Nucleus accumbens (tissue), 56 donors: ENCODE measurements around the gene LAMA1.
"Not testable (repeated sequence)": the region's sequence is repeated elsewhere in the genome, so short reads cannot be mapped to it uniquely, and the experiment has no call there.

Source experiments
- DNase-seq, 56 donors: peaks; one replicate each; lab custom pipeline; 2025; lab: John Stamatoyannopoulos, UW

Gene LAMA1

DNA sequence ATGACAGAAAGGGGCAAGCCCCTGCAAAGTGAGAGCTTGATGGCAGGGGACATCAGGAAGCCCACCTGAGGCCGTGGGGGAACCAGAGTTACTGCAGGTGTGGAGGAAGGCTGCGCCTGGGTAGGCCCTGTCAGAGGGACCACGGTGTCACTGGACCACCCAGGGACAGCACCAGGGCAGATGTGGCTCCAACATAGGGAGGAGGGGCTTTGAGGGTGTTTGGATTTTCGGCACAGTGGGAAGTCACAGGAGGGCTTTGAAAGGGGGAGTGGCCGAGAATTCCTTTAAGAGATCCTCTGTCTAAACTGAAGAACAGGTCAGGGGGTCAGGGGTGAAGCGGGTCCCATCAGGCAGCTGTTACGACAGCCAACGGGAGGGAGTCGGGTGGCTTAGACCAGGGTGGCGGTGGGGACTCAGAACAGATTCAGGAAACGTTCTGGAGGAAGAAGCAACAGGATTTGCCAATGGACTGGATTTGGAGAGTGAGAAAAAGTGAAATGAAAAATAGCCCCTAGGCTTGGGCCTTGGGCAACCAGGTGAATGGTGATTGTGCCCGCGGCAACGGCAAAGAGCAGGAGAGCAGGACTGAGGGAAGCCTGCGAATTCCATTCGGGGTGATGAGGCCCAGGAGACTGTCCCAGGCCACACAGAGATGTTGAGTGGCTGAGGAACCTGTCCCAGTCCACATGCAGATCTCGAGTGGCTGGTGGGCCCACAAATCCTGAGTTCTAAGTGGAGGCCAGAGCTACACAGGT is 166.1 kb downstream of the LAMA1 start:
- no peak for DNase-seq

DNA sequence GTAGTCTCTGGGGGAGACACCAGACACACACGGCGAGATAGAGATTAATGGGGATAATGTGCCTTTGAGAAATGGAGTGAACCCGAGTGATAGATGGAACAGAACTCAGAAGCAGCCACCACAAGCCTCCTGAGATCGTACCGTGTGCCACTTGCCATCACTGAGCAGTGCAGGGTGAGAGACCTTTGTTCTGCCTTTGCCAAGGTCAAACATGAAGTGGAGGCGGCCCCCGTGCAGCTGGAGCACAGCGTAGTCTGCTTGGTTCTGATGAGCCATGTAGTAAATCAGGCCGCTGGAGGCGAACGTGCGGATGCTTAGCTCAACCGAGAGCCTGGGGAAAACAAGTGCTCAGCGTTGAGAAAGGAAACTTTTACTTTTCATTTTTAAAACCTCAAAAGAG is 167.0 kb downstream of the LAMA1 start:
- DNase-seq = no peak

DNA sequence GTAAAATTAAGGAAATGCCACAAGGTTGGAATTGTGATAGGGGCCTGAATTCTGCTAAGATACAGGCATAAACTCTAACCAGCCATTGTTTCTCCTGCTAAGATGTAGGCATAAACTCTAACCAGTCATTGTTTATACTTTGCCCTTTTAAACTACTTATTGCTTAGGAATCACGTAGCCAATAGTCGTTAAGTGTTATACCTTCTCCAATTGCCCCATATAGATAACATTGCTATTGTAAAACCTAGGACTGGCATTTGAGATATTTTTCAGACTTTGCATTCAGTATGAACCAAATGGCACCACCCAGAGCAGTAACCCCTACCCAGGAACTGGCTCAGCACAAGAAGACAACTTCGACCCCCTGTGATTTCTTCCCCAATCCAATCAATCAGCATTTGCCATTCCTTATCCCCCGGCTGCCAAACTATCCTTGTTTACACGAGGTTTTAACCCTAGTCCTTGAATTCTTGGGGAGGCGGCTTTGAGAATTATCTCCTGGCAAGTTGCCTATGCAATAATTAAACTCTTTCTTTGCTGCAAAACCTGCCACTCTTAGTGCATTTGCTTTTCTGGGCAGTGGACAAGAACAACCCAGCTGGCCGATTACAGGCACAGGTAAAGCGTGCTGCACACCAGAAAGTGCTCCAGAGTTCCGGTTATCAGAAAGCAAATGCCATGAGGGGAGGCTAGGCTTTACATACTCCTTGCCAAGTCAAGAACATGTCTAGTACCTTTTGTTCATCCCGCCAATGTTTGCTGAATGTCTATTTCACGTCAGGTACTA is 167.6 kb downstream of the LAMA1 start:
- no peak for DNase-seq

DNA sequence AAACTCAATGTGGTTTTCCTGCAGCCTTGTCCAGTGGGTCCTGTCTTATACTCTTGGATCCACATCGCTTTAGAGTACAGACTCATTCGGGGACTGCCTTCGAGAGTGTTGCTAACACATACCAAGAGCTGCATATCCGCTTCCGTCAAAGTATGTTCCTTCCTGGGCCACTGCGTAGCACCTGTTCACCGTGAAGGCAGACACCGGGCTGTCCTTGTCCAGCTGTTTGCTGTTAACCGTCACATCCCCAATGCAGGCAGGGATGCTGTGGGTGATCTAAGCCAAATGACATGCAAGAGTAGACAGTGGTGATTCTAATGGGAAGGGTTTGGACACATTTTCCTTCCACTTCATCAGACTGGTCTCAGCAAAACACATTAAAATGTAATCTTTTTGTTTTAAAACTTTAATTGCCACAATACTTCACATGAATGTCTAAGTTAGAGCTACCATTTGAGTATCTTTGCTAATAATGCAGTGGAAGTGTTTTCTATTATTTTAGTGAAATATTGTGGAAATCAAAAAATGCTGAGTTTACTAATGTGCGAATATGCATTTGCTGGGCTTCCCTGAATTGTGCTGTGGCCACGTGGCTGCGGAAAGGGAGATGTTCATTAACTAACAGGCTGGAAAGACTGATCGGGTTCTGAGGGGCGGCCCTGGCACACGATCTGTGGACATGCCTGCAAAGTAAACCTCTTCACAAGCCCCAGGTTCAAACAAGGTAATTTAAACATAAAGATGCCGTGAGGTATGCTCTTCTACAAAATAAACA is 169.1 kb downstream of the LAMA1 start:
- no peak for DNase-seq

DNA sequence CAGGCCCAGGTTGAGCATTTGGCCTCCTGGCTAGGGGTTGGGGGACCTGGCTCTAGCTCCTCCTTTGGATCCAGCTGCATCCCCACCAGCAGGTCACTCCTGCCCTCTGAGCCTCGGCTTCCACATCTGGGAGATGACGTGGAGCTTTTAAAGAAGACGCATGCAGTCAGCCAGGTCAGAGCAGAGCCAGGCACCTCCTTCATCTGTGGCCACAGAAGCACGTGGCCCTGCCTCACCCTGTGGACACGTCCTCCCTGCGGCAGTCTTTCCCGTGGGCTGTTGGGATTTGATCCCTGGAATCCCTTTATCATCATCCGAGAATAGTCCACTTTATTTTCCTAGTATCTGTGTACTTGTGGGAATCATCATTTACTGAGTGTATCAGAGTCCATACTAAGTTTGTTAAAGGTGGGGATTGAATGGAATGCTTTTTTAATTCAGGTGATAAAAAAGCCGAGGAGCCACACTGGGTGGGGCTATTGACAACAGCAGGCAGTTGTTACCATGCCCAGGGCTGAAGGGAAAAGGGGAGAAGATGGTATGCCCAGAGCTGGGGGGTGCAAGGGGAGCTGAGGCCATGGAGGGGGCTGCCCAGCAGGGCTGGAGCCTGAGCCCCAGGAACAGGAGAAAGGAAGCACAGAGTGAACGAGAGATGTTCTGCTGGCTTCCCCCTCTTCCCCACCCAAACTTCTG is 170.1 kb downstream of the LAMA1 start:
- no peak for DNase-seq

DNA sequence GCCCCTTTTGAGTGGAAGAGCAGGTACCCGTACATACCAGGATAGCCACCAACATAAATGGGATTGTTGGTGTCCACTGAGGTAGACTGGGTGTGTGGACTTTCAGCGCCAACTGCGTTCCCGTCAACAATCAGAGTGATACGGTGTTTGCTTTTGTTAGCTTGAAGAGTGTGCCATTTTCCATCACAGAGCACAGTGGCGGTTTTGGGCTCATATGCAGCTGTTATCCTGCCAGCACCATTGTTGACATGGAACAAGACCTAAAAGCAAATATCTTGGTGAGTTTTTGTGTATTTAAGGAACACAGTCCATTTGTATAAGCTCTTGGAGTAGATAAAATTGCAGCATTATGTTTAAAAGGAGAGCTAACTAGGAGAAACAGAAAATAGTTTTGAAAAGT is 174.5 kb downstream of the LAMA1 start:
- no peak for DNase-seq

DNA sequence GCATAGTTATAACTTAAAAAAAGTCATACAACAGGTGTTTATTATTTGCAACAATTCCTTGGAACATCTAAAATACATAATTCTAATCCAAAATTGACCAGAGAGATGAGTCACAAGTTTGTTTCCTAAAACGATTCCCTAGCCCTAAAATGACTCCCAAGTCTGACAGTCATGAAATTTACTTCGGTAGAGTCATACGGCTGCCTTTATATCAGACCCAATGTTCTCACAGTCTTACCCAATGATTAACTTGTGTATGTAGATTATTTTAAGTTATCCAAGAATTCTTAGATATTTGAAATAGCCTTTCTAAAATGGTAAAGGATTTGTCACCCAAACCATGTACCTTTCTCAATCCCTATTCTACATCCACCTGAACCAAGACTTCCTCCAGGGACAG is 174.9 kb downstream of the LAMA1 start:
- no peak for DNase-seq

DNA sequence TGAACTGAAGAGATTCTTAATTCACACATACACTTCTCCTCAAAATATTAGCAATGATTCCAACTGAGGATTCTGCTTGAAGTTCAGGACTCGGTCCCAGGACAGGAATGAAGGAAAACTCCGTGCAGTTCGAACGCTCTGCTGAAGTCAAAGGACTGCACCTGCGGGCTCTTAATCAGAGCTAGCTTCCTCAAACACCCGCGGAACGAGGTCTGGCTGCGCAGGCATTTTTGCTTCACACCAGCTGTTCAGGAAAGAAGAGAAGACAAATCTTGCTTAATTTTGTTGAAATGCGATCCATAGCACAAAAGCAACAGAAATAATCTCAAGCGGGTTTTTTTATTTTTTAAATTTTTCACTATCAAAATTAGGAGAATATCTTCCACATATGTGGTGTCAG is 175.6 kb downstream of the LAMA1 start:
- no peak for DNase-seq

DNA sequence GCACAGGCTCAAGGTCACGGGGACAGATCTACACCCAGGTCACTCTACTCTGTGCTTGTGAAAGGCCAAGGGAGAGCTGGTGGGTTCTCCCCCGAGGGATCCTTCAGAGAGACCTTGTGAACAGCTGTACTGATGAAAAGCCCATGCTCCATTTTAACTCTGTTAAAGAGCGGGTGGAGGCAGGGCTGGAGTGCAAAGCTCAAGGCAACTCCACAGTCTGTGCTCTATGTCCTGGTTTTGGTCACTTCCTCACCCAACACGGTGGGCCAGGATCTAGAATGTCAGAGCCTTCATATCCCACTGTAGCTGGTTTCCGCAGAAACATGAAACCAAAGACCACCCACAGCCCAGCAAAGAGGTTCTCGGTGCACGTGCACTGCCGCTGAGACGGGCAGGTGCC is 177.1 kb downstream of the LAMA1 start:
- no peak for DNase-seq

DNA sequence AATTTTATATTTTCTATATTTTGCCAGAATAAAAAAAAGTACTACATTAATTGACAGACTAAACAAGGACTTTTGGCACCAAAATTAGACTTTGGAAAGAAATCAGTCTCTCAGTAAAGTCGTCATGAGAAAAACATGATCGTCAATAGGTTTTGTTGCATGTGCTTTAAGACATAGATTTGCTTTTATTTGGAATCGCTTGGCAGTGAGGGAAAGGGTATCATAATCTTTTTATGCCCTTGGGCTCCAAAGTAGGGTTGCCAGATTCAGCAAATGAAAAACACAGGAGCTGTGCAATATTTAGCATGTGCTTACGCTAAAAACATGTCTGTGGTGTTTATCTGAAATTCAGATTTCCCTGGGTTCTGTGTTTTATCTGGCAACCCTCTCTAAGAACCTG is 177.6 kb downstream of the LAMA1 start:
- DNase-seq = no peak

DNA sequence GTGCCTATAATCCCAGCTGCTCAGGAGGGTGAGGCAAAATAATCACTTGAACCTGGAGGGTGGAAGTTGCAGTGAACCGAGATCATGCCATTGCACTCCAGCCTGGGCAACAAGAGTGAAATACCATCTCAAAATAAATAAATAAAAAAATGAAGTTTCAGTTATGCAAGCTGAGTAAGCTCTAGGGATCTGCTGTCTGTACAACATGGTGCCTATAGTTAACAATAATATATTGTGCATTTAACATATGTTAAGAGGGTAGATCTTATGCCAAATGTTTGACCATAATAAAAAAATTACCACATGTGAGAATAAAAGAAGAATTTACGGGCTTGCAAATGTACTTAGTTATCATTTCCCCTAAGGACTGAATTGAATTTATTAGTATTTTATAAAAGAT is 179.2 kb downstream of the LAMA1 start:
- not testable (repeated sequence) for DNase-seq

DNA sequence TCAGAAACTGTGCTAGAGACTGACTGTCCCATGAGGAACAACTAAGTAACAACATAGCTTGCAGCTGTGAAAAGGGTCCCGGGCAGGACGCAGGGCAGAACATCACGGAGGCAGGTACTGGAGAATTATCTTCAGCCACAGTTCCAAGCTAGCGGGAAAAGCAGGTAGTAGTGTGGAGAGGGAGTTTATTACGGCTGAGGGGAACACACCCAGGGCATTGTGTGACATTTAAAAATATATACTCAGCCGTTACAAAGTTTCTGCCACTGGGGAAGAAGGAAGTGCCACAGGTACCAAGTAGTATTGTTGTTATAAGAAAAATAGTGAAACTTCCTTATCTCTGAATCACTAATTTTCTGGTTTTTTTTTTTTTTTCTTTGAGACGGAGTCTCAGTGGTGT is 179.6 kb downstream of the LAMA1 start:
- DNase-seq = no peak

DNA sequence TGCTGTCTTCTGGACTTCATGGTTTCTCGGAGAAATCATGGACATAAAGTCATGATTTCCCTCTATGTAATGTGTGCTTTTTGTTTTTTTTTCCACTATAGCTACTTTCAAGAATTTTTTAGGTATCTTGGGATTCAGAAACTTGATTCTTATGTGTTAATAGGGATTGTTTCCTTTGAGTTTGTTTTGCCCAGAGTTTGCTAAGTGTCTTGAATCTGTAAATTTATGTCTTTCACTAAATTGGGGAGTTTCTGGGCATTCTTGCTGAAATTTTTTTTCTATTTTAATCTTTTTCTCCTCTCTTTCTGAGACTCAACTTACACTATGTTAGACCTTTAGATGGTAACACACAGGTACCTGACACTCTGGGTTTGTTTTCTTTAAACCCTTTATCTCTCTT is 182.7 kb downstream of the LAMA1 start:
- DNase-seq = no peak

DNA sequence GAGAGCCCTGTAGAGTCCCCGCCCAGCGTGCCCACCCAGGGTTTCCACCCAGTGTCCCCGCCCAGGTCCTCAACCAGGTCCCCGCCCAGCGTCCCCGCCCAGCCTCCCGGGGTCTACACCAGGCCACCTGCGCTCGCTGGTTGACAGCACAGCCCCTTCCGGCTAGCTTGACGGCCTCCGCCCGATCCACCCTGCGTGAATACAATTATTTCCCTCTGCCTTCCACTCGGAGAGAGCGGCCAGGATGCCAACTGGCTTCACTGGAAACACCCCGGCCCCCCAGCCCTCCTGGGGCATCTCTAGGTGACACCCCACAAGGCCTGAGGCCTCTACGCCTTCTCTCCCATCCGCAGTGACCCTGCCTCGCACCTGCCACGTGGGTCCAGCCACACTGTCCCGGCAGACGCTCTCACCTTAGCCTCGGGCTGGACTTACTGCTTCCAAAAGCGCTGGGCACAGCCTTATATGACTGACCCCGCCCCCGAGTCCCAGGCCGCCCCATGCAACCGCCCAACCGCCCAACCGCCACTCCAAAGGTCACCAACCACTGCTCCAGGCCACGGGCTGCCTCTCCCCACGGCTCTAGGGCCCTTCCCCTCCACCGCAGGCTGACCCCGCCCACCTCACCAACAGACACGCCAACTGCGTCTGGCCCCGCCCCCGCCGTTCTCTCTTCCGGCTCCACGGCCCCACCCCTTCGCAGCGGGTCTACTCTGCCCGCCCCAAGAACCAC is 188.1 kb downstream of the LAMA1 start:
- DNase-seq = no peak

DNA sequence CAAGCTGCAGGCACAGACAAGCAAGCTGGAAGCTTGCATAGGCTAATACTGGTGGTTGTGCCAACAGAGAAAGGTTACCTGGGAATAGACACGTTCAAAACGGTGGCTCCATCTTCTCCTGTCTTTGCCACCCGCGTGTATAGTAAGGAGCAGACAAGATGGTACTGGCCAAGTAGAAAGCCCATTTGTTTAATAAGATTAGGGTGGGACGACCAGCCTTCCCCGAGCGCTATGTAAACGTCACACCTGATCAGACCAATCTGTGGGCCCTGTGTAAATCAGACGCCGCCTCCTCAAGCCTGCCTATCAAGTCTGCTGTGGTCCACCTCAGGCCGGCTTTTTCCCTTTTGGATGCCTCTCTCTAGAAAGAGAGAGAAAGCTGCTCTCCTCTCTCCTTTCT is 189.2 kb downstream of the LAMA1 start:
- no peak for DNase-seq

DNA sequence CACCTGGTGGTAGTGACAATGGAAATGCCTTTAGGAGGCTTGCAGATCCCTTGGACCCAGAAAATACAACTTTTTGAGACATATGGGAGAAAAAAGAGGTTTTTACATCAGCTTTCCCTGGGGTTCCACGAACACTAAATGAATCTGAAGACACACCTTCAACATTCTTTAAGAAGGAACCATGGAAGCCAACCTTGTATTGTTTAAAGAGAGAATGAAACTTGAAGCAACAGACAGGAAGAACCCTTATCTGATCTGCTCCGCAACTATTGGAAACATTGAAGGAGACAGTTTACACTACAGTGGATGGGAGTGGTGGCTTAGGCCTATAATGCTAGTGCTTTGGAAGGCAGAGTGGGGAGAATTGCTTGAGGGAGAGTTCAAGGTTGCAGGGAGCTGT is 190.4 kb downstream of the LAMA1 start:
- no peak for DNase-seq

DNA sequence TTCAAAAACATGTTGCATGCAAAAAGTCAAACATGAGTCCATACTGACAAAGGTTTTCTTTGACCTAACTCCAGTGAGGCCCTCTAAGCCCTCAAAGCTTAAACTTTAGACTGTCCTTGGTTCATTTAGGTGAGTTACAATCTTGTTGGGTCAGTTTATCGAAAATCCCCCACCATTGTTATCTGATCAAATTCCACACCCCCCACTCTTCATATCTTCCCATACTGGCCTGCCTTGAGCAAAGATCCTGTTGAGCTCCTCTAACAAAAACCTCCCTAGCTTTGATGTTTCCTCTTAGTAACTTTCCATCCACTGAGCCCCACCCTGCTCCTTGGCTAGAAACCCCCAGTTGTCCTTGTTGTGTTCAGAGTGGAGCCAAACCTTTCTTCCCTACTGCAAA is 194.4 kb downstream of the LAMA1 start:
- no peak for DNase-seq

DNA sequence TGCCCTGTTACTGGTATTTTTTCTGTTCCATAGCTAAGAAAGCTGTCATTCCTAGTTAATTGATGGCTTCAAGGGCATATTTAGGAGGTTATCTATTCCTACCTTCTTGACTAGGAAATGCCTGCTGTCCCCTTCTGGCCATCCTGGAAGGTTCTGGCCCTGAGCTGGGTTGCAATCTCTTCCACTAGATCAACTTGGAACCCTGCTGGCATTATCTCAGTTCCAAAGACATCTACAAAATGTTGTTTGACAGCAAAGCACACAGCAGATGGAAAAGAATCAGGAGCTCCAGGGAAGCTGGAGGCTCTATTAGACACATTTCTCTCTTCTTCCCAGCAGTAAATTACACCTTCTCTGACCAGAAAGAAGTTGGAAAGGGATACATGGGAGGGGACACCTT is 196.0 kb downstream of the LAMA1 start:
- no peak for DNase-seq

DNA sequence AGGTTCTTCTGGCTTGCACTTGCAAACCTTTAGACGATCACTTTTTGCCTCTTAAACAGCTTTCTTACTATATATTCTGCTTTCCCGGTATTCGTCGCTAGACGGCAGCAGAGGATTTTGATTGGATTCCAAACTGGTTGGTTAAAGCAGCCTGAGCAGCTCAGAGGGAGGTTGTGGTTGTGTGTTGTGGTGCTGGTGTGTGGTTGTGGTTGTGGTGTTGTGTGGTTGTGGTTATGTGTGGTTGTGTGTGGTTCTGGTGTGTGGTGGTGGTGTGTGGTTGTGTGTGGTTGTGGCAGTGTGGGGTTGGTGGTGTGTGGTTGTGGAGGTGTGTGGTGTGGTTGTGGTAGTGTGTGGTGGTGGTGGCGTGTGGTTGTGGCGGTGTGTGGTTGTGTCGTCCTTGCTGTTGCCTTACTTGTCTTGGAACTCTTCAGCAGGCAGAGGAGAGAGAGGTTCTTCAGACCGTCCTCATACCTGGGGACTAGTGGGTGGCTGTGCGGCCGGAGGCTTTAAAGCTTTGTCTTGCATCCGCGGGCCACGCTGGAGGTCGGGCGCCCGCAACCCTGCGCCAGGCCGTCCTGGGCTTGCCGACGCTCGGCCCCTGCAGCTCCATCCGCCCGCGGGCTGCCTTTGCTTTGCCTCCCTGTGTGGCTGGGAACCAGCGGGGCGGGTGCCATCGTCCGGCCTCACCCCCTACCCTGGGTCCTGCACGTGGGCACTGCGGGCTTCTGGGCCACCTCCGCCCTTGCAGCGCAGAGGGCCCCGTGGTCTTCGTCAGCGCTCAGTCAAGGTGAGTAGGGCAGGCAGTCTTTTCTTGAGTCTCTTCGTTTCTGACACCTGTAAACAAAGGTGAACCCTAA is 197.3 kb downstream of the LAMA1 start:
- peak in 16 of 56 donors; percentile 0 to 48 (median 8) for DNase-seq
